Stimulated activated effector memory CD8-positive, alpha-beta T cell treated with anti-CD3 and anti-CD28 coated beads, Interleukin-12 subunit alpha, Interleukin-12 subunit beta, amount 100 ng/mL, for 72 hours (primary cell): ENCODE data around the gene MYL12A.

ENCODE experiments used
- ATAC-seq: fragments of 150-1000 bp; cut with Tn5 transposase; 2 replicates; pipeline ENCODE4 v1.10.0; 2021
- DNase-seq, 2 donors: peaks; one replicate each; pipeline ENCODE4 v3.0.0; 2021 to 2022; ENCODE audit warnings: low spot score in 2 of 2
- H3K27ac Mint-ChIP-seq: one replicate; pipeline ENCODE4 v1.8.0; 2022; ENCODE audit warnings: mild to moderate bottlenecking, mixed read lengths
- H3K36me3 Mint-ChIP-seq: one replicate; pipeline ENCODE4 v1.8.0; 2022; ENCODE audit warnings: mild to moderate bottlenecking, mixed read lengths
- H3K4me1 Mint-ChIP-seq: one replicate; pipeline ENCODE4 v1.8.0; 2022; ENCODE audit warnings: mixed read lengths
- H3K4me3 Mint-ChIP-seq: one replicate; pipeline ENCODE4 v1.8.0; 2022; ENCODE audit warnings: mild to moderate bottlenecking, mixed read lengths
- H3K9me3 Mint-ChIP-seq: one replicate; pipeline ENCODE4 v1.8.0; 2022; ENCODE audit warnings: mixed read lengths

MYL12A gene

DNA sequence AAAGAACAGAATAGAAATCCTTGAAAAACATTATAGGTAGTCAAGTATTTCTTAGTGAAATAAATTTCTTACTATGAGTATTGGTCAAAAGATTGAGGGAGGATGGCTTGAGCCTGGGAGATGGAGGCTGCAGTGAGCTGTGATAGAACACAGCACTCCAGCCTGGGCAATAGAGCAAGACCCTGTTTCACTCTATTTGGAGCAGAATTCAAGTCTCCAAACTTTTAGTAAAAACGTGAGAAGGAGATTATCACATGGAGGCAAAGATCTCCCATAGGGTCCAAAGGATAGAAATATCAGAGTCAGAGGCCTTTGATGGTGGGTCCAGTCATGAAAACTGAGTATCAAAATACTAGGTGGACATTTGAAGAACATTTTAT is 2.4 kb upstream of the MYL12A start:
- H3K4me3 Mint-ChIP-seq = peak overlapping the region; percentile 82
- peaks cover 21% of the 10 kb centered on the region for H3K4me1 Mint-ChIP-seq
- H3K36me3 Mint-ChIP-seq = peaks cover 33% of the 10 kb centered on the region
- H3K27ac Mint-ChIP-seq = peak overlapping the region; percentile 99
- H3K9me3 Mint-ChIP-seq = no peaks in the 10 kb centered on the region
- DNase-seq = no peak
- no peak for ATAC-seq

DNA sequence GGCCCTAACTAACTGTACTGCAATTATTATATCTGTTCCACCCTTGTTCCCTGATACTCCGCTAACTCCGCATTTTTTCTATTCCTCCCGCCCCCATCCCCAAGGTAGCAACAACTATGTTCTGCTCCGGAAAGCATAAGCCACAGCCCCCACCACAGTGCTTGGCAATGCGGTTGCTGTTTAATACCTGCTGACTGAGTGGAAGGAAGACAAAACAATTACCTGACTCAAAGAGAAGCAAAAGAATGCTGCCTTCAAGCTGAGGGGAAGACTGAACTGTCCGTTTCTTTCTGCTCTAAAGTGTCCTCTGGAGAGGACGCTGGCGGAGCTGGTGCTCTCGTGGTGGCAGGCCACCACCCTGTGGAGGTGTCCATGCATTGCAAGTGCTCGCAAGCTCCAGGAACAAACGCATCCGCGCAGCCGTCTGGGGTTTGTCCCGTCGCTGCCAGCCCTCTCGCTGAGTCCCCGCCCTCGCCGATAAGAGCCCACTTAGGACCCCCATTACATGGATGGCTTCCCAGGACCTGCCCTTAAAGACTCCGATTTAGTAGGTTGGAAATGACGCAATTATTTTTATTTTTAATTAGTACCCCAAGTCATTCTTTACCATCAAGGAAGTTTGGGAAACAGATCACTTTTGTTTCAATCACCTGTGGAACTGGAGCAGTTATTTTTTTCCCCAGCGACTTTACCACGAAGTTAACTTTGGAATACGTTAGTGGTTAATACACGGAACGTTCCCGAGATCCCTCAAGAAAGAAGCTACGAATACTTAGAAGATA is 1.6 kb upstream of the MYL12A start:
- H3K4me3 Mint-ChIP-seq = peak overlapping the region; percentile 82
- peak overlapping the region; percentile 99 for H3K27ac Mint-ChIP-seq
- ATAC-seq (peak; percentile 74), DNase-seq (peak; percentile 70 to 87)
- H3K9me3 Mint-ChIP-seq = no peaks in the 10 kb centered on the region
- H3K36me3 Mint-ChIP-seq = peaks cover 42% of the 10 kb centered on the region
- H3K4me1 Mint-ChIP-seq = peaks cover 28% of the 10 kb centered on the region

DNA sequence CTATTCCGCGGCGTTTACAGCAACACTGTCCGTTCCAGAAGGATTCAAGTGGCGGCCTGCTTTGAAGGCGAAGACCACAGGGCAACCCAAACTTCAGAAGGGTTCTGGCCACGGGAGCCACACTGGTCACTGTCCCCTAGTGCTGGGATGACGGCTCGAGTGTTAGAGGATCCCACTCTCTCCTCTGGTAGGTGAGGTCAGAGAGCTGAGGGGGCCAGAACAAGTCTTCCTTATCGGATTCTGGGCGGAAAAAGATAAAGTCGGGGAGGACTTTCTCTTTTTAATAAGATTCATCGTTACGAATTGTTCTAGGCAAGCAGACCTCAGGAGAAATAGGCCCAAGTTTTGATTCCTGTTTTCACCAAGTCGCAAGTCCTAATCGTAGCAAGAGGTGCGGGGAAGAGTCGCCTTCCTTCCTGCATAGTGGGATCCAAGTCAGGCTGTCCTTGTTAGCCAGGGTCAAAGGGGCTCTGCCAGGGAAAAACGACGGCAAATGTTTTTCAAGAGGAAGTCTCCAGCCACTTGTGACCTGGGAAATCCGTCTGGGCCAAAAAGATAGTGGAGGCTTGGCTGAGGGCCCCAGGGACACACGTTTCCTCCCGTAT is 864 bp upstream of the MYL12A start:
- ATAC-seq (no peak), DNase-seq (peak; percentile 24 to 69)
- Mint-ChIP-seq H3K36me3 (peaks cover 42% of the 10 kb centered on the region), H3K4me3 (peak overlapping the region; percentile 82), H3K27ac (peak overlapping the region; percentile 99), H3K9me3 (no peaks in the 10 kb centered on the region), H3K4me1 (peaks cover 31% of the 10 kb centered on the region)

DNA sequence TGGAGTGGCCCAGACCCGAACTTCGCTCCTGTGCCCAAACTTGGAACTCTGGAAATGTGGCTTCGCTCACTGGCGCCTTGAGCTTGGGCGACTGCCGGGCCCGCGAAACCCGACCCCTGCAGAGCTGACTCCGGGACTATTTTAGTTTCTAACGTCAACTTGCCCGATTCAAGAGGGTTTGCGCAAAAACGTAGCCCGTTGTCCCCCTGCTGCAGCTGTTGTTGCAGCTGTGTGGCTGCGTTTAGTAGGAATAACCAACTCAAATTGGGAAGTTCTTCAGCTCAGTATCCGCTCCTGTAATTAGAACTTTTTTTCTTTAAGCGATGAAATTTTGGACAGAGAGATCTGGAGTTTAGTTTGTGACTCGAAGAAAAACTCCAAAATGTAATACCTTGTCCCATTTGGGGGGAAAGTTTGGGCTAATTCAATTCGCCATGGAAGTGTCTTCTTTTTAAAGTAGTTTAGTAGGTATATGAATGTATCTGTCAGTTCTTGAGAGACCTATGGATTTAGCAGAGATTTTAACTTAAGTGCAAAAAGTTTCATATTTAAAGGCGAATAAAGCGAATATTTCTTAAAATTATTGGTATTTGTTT is 559 bp downstream of the MYL12A start:
- peak overlapping the region; percentile 82 for H3K4me3 Mint-ChIP-seq

DNA sequence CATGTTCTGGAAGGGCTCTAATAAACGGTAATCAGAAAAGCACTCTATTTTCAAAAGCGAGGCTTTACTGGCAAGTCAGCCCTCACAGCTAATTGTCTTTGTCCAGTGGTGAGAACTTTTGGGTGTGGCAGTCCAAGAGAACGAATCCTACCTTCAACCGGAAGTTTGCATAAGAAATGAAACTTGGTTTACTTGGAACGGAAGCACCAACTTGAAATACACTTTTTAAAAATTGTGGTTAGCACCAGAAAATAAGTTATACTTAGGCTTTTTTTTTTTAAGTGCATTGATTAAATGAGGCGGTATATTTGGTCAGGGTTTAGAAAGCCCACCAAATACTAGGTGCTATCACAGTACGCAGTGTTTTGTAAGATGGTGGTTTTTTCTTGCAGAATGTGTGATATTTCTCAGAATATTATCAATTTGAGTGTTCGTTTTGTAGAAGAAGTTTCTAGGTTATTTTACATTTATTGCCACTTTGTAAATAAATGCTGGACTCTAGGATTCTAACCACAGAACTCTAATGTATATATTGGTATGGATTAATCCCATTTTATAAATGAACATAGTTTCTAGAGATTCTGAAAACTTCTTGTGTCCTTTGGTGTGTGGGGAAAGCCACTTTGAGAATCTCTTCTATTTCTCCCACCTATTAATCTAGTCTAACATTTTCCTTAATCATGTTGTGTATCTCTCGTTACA is 1.2 kb downstream of the MYL12A start:
- peak overlapping the region; percentile 82 for H3K4me3 Mint-ChIP-seq
- no peaks in the 10 kb centered on the region for H3K9me3 Mint-ChIP-seq
- ATAC-seq (no peak), DNase-seq (no peak)
- peak overlapping the region; percentile 99 for H3K27ac Mint-ChIP-seq
- peaks cover 48% of the 10 kb centered on the region for H3K4me1 Mint-ChIP-seq
- peaks cover 63% of the 10 kb centered on the region for H3K36me3 Mint-ChIP-seq

More for the DNA sequence above, 559 bp downstream of the MYL12A start:
- H3K4me1 Mint-ChIP-seq = peaks cover 42% of the 10 kb centered on the region
- H3K27ac Mint-ChIP-seq = peak overlapping the region; percentile 99
- ATAC-seq (no peak), DNase-seq (no peak)
- H3K36me3 Mint-ChIP-seq = peaks cover 57% of the 10 kb centered on the region
- H3K9me3 Mint-ChIP-seq = no peaks in the 10 kb centered on the region

DNA sequence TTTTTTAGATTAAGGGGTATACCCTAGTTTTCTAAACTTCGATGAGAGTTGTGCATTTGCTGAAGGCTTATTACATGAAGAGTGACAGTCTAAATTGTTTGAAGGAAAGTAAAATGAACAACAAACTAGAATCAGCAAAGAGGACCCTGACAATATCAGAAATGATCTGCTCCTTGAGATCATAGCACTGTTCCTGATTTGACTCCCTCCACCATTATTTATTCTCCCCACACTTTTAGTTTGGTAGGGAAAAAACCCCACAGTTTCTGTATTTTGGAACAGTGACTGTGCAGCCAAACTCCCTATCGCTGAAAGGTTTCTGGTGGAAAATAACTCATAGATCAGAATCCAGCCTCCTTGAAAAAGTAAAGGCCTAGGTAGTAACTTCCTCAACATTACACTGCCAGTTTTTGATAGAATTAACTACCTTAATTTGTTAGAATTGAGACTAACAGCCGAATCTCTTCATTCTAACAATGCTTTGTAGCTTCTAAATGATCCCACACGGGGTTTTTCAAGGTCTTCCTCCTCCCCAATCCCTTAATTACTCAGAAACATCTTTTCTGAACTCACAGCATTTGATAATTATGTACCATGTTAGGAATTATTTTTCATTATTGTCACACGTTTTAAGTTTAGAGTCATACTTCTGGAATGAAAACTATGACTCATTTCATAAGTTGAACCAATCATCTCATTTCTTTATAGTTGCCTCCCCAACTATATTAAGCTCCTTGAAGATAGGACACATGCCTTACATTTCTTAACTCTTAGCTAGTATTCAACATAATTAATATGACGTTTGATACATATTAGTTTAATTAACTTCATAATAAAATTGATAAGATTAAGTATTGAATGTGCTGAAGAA is 2.9 kb downstream of the MYL12A start:
- Mint-ChIP-seq H3K9me3 (no peaks in the 10 kb centered on the region), H3K4me3 (peak overlapping the region; percentile 82), H3K36me3 (peaks cover 80% of the 10 kb centered on the region), H3K27ac (peak overlapping the region; percentile 24), H3K4me1 (peaks cover 56% of the 10 kb centered on the region)
- no peak for DNase-seq
- ATAC-seq = no peak

DNA sequence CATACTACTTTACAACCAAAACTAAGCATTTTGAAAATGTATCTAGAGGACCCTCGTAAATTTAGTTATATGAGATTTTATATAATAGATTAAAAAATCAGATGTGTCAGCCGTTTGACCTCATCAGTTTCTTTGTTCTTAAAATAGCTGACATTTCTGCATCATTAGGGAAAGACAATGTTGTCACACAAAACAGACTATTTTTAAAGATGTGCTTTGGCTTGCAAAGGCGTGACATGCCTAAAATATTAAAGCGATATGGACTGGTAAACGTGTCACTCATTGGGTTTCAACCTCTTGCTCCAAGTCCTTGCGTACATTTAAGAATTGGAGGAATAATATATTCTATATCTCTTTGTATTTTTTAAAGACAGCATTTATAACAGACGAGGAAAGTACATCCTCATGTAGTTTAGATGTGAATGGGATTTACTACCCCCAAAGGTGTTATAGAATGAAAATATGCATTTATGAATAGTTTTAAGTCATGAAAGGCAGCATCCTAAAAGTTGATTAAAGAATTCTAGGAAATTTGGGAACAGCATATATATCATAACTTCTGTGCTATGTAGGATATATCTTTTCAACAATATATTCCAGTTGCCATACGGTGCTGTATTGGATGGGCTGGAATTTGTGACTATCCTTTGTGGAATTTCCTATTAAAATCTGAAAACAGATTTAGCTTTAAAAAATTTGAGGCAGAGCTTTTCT is 3.8 kb downstream of the MYL12A start:
- ATAC-seq (no peak), DNase-seq (no peak)
- Mint-ChIP-seq H3K4me3 (peak overlapping the region; percentile 48), H3K27ac (peak overlapping the region; percentile 87), H3K36me3 (peaks cover 89% of the 10 kb centered on the region), H3K4me1 (peaks cover 54% of the 10 kb centered on the region), H3K9me3 (no peaks in the 10 kb centered on the region)

DNA sequence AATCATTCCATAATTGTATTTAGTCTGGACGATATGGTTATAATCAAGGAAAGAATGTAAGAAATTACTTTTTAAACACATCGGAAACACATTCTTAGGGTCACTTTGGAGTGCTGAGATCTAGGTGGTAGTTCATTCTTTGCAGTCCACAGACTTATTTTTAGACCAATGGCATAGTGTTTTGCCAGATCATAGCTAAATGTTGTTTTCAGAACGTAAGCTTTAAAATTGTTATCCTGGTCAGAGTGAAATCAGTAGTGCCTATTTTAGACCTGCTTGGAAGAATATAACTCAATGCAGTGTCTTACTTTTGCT is 4.3 kb downstream of the MYL12A start:
- ATAC-seq (no peak), DNase-seq (no peak)
- peaks cover 59% of the 10 kb centered on the region for H3K4me1 Mint-ChIP-seq
- H3K9me3 Mint-ChIP-seq = no peaks in the 10 kb centered on the region
- H3K27ac Mint-ChIP-seq = peak overlapping the region; percentile 87
- H3K36me3 Mint-ChIP-seq = peaks cover 94% of the 10 kb centered on the region
- H3K4me3 Mint-ChIP-seq = peak overlapping the region; percentile 48

DNA sequence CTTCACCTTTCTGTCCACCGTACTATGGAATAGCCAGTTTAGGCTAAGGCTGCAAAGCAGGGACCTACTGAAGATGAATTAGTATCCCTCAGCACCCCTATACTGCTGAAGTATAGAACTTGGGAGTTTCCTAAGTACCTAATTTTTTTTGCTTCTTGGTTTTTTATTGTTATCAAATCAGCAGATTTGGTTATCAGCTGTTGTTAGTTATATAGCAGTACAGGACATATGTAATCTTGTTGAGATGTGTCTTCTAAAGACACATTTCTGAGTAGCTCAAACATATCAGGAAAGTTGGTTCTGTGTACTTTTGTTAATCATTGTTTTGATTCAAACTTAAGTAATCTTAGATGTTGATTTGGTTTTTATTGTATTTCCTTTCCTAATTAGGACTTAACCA is 5.2 kb downstream of the MYL12A start:
- peak overlapping the region; percentile 87 for H3K27ac Mint-ChIP-seq
- ATAC-seq = no peak
- peak overlapping the region; percentile 48 for H3K4me3 Mint-ChIP-seq
- H3K36me3 Mint-ChIP-seq = peaks cover 94% of the 10 kb centered on the region
- peaks cover 66% of the 10 kb centered on the region for H3K4me1 Mint-ChIP-seq
- no peaks in the 10 kb centered on the region for H3K9me3 Mint-ChIP-seq
- DNase-seq = no peak

DNA sequence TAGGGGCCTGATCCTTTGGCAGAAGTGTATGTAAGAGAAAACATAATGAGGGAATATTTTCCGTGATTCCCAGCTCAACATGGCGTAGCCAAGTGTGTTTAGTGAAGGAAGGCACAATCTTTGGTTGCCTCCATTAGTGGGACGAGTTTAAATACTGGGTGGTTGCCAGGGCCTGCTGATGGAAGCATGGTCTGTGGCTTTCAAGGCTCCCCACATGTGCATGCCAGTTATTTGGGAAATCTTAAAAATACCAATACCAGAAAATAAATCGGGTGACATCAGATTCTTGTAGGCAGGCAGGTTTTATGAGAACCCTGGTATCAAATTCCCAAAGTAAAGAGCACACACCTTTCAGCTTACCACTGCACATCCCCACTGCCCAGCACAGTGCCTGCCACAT is 7.1 kb downstream of the MYL12A start:
- DNase-seq = no peak
- Mint-ChIP-seq H3K27ac (peak overlapping the region; percentile 87), H3K36me3 (peaks cover 83% of the 10 kb centered on the region), H3K9me3 (no peaks in the 10 kb centered on the region), H3K4me3 (no peak overlapping the region), H3K4me1 (peaks cover 77% of the 10 kb centered on the region)
- ATAC-seq = no peak

DNA sequence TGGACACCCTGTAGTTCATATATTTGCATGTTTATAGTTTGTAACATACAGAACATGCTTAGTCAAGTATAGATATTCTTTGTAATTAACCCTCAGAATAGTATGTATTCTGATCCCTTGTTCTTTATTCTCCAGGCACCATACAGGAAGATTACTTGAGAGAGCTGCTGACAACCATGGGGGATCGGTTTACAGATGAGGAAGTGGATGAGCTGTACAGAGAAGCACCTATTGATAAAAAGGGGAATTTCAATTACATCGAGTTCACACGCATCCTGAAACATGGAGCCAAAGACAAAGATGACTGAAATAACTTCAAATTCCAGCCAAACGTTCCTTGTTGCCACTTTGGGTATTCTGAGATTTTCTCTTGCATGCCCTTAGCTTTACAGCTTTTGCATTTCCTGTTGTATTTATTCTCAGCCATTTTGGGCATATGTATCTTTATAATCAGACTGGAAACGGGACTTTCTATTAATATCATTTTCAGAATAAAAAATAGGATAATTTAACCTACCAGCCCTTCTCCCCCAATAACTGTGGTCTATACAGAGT is 8.1 kb downstream of the MYL12A start:
- Mint-ChIP-seq H3K4me1 (peaks cover 83% of the 10 kb centered on the region), H3K9me3 (no peaks in the 10 kb centered on the region), H3K27ac (peak overlapping the region; percentile 43), H3K4me3 (no peak overlapping the region), H3K36me3 (peaks cover 73% of the 10 kb centered on the region)
- ATAC-seq (no peak), DNase-seq (peak in 1 of 2 donors; percentile 8)

DNA sequence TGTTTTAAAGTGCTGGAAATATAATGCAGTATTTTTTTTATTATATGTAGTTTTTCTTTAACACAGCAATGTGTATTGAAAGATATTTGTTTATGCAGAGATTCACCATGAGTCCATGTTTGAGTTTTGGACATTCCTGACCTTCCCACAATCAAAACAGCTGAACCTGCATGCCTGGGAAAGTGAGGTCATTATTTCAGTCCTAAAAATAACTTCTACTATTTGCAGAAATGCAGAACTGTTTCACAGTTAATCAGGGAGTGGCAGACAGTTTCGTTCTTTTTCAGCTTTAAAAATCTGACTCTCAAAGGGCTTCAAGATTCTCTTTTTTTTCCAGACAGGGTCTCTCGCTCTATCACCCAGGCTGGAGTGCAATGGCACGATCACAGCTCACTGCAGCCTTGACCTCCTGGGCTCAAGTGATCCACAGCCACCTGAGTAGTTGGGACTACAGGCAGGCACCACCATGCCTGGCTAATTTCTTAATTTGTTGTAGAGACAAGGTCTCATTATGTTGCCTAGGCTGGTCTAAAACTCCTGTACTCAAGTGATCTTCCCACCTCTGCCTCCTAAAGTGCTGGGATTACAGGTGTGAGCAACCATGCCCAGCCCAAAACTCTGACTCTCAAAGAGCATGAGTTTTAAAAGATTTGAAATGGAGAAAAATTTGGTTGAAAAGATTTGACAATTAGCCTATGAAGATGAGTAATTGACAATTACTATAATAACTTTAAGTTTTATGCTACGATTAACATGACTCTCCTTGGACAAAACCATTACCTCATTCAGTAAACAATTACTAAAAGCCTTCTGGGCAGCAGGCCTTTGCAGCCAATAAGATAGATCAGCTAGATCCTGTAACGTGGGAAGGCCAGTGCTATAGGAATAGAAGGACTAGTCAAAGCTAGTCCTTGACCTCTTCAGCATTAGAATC is 9.4 kb downstream of the MYL12A start:
- no peak overlapping the region for H3K4me3 Mint-ChIP-seq

DNA sequence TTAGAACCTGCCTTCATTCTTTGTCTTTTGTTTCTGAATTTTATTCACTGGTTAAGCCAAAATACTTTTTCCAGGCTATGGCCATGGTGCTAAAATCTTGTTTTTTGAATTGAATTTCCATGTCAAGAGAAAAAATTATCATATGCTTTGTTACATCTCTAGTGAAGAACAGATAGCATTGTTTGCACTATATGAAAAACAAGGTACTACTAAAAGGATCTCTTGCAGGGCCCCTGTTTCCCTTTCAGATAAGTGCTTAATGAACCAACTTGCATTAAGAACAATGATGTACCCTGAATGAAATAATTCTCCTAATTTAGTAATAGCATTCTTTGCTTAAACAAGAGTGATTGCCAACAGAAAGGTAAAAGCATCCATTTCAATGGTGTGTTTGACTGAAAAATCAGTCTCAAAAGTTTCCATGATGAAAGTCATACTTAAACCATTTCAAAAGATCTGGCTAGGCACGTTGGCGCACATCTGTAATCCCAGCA is 10.1 kb downstream of the MYL12A start:
- DNase-seq (no peak), ATAC-seq (no peak)
- H3K9me3 Mint-ChIP-seq = no peaks in the 10 kb centered on the region
- H3K4me1 Mint-ChIP-seq = peaks cover 79% of the 10 kb centered on the region
- H3K27ac Mint-ChIP-seq = peak overlapping the region; percentile 43
- peaks cover 70% of the 10 kb centered on the region for H3K36me3 Mint-ChIP-seq
- H3K4me3 Mint-ChIP-seq = no peak overlapping the region

More for the DNA sequence above, 9.4 kb downstream of the MYL12A start:
- Mint-ChIP-seq H3K36me3 (peaks cover 76% of the 10 kb centered on the region), H3K27ac (peak overlapping the region; percentile 43), H3K9me3 (no peaks in the 10 kb centered on the region), H3K4me1 (peaks cover 79% of the 10 kb centered on the region)
- ATAC-seq = no peak
- no peak for DNase-seq
